ENCODE data around the gene SYNPO2. TPM values are rescaled to one million over a fixed set of nuclear protein-coding genes. Genes with fewer than 3 reads are reported as not detected.

SYNPO2 gene
- total and polyA plus RNA-seq, 2 of the 8 experiments (the other 6 are each of a cell fraction or from before 2014, with no cell fraction given), result 0.50 to 4.2 TPM

DNA sequence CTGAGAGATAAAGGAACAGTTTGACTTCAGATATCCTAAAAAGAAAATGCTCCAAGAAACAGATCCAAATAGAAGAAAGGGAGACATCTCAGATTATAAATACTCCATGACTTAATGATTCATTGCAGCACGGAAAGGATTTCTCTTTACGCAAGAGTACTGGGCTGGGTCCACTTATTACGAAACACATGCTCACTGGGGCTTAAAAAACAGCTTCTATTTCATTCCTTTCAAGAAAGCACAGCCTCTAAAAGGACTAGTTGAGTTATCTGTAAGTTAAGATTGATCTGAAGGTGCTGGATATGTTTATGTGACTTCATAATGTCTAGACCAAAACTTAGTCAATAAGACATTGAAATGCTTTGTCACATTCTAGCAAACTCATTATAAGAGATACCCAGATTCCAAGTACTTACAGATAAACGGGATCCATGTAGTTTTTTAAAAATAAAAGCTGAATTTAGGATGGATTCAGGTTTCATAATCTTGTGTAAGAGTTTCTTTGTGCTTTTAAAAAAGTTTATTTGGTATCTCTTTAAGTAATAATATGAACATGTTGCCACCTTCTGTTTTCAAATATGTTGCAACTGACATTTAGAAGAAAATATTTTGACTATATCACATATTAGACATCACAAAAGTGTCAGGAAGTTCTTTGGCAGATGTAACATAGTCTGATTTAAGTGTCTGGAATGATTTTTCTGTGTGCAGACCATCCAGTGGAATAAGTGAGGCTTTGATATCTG, 137.4 kb downstream of the SYNPO2 start:
- no peak overlapping the region for H3K4ac ChIP-seq (replicated peaks; ENCODE audit: insufficient read length, low read depth, low read length)
- no peak overlapping the region for H2BK120ac ChIP-seq (replicated peaks; ENCODE audit: low read depth, low read length)
- no peaks in the 10 kb centered on the region for H3K23me2 ChIP-seq (ENCODE audit: low read depth, low read length)
- 88% methylated on average over 4 of the region's 4 CpGs; no CpG with 5 or more reads in 1 of the 2 experiments for WGBS, 2 experiments (ENCODE audit: extremely low coverage in 1 of 2, insufficient coverage in 1 of 2, insufficient read length in 1 of 2, insufficient replicate concordance in 2 of 2, low coverage in 1 of 2, low lambda C conversion rate in 2 of 2, missing lambda C conversion rate in 1 of 2)
- H3K4me3 ChIP-seq (ENCODE audit: extremely low read depth in 1 of 4, insufficient read depth in 2 of 4, low read depth in 3 of 4, low read length in 4 of 4), result no peak overlapping the region
- no peak overlapping the region for H3K23ac ChIP-seq (ENCODE audit: insufficient read length)
- no peak overlapping the region for H2BK5ac ChIP-seq (ENCODE audit: low read depth, low read length)
- no peak overlapping the region for H4K5ac ChIP-seq (ENCODE audit: insufficient read length, low read depth, low read length)
- no peaks in the 10 kb centered on the region for H3K27me3 ChIP-seq (replicated peaks in 1 of 4; ENCODE audit: control insufficient read depth in 3 of 4, extremely low read depth in 1 of 4, insufficient read depth in 3 of 4, low read length in 3 of 4)
- CTCF ChIA-PET (ENCODE audit: partially characterized antibody), result interaction anchor here (0.8 to 1.4 kb wide), 8 partner anchors 8 to 428 kb away, joined by 3 to 4 read pairs (median 3); no protein-coding TSS in a partner anchor
- H2BK15ac ChIP-seq (ENCODE audit: low read length), result no peak overlapping the region
- H3K18ac ChIP-seq (ENCODE audit: extremely low read depth, low read length), result no peak overlapping the region
- H3K4me1 ChIP-seq (replicated peaks in 1 of 4; ENCODE audit: control insufficient read depth in 3 of 4, insufficient read depth in 4 of 4, low read length in 3 of 4), result peaks cover 0 to 4% (median 3%) of the 10 kb centered on the region in 4 experiments; a peak in 2 of 7 replicates
- H4K20me1 ChIP-seq (replicated peaks in 1 of 2; ENCODE audit: control insufficient read depth in 1 of 2, insufficient read depth in 2 of 2, low read length in 2 of 2), result no peaks in the 10 kb centered on the region
- no peak for DNase-seq (ENCODE audit: low read depth in 1 of 2, low spot score in 2 of 2)
- FAIRE-seq, result no peak
- no peaks in the 10 kb centered on the region for H3K9me3 ChIP-seq (ENCODE audit: insufficient read depth in 2 of 2, low read depth in 1 of 2, low read length in 1 of 2)
- H3K79me2 ChIP-seq (ENCODE audit: control insufficient read depth in 1 of 2, insufficient read depth in 2 of 2, low read length in 2 of 2), result no peaks in the 10 kb centered on the region
- no peaks in the 10 kb centered on the region for H3K36me3 ChIP-seq (ENCODE audit: control insufficient read depth in 2 of 4, insufficient read depth in 4 of 4, low read length in 3 of 4)
- no peak overlapping the region for H2AK5ac ChIP-seq (ENCODE audit: low read depth, low read length)
- POLR2A ChIA-PET (ENCODE audit: partially characterized antibody), result interaction anchor here (0.5 kb wide), 1 partner anchor 505 kb away, joined by 3 read pairs; no protein-coding TSS in a partner anchor
- no peak overlapping the region for H3K4me2 ChIP-seq (ENCODE audit: insufficient read depth in 1 of 2, low read depth in 2 of 2, low read length in 2 of 2)
- no peak overlapping the region for H4K8ac ChIP-seq (ENCODE audit: extremely low read depth, insufficient read depth, low read length)
- H2BK12ac ChIP-seq (ENCODE audit: low read depth, low read length), result no peak overlapping the region
- H4K91ac ChIP-seq (replicated peaks; ENCODE audit: insufficient read length, low read length), result no peak overlapping the region
- H3K27ac ChIP-seq (ENCODE audit: low read depth, low read length), result no peak overlapping the region
- H3K56ac ChIP-seq (replicated peaks; ENCODE audit: insufficient read length, low read depth, low read length), result no peak overlapping the region
- no peaks in the 10 kb centered on the region for H3K79me1 ChIP-seq (ENCODE audit: low read depth, low read length)
- no peak overlapping the region for H3K9ac ChIP-seq (replicated peaks in 1 of 4; ENCODE audit: extremely low read depth in 1 of 4, low read depth in 3 of 4, low read length in 3 of 4)
- H2AFZ ChIP-seq (ENCODE audit: low read length), result no peak overlapping the region
- H2BK20ac ChIP-seq (ENCODE audit: low read length), result no peak overlapping the region
- no peak overlapping the region for H3K14ac ChIP-seq (ENCODE audit: insufficient read length)
- TF ChIP-seq RXRA (IDR thresholded peaks at IDR 0.05; ENCODE audit: insufficient read depth, low read depth, low read length), result no peak
- TF ChIP-seq MAFK (IDR thresholded peaks at IDR 0.05; ENCODE audit: low read depth, low read length), result no peak
- no peak for TF ChIP-seq TCF12 (IDR thresholded peaks at IDR 0.05; ENCODE audit: low read depth, low read length)
- no peak for TF ChIP-seq POU5F1 (IDR thresholded peaks at IDR 0.05; ENCODE audit: low read depth, low read length)
- TF ChIP-seq, protein P1, sequence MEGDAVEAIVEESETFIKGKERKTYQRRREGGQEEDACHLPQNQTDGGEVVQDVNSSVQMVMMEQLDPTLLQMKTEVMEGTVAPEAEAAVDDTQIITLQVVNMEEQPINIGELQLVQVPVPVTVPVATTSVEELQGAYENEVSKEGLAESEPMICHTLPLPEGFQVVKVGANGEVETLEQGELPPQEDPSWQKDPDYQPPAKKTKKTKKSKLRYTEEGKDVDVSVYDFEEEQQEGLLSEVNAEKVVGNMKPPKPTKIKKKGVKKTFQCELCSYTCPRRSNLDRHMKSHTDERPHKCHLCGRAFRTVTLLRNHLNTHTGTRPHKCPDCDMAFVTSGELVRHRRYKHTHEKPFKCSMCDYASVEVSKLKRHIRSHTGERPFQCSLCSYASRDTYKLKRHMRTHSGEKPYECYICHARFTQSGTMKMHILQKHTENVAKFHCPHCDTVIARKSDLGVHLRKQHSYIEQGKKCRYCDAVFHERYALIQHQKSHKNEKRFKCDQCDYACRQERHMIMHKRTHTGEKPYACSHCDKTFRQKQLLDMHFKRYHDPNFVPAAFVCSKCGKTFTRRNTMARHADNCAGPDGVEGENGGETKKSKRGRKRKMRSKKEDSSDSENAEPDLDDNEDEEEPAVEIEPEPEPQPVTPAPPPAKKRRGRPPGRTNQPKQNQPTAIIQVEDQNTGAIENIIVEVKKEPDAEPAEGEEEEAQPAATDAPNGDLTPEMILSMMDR (IDR thresholded peaks at IDR 0.05; ENCODE audit: control extremely low read depth in 1 of 3, insufficient read depth in 1 of 3, low read depth in 1 of 3, low read length in 3 of 3), result no peak
- TF ChIP-seq SP2 (IDR thresholded peaks at IDR 0.05; ENCODE audit: low read length), result no peak
- TF ChIP-seq JUND (IDR thresholded peaks at IDR 0.05; ENCODE audit: low read length), result no peak
- no peak for TF ChIP-seq SRF (IDR thresholded peaks at IDR 0.05; ENCODE audit: low read depth, low read length)
- no peak for TF ChIP-seq SAP30 (IDR thresholded peaks at IDR 0.05; ENCODE audit: insufficient read depth, insufficient replicate concordance, low read length)
- TF ChIP-seq SP4 (IDR thresholded peaks at IDR 0.05; ENCODE audit: low read length), result no peak

Data from H1 (cell line).